Measurements from ENCODE around the gene IRF2BP1.

DNA sequence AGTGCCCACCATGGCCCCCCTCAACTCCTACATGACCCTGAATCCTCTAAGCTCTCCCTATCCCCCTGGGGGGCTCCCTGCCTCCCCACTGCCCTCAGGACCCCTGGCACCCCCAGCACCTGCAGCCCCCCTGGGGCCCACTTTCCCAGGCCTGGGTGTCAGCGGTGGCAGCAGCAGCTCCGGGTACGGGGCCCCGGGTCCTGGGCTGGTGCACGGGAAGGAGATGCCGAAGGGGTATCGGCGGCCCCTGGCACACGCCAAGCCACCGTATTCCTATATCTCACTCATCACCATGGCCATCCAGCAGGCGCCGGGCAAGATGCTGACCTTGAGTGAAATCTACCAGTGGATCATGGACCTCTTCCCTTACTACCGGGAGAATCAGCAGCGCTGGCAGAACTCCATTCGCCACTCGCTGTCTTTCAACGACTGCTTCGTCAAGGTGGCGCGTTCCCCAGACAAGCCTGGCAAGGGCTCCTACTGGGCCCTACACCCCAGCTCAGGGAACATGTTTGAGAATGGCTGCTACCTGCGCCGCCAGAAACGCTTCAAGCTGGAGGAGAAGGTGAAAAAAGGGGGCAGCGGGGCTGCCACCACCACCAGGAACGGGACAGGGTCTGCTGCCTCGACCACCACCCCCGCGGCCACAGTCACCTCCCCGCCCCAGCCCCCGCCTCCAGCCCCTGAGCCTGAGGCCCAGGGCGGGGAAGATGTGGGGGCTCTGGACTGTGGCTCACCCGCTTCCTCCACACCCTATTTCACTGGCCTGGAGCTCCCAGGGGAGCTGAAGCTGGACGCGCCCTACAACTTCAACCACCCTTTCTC is 13.6 kb downstream of the IRF2BP1 start:
- TF ChIP-seq GABPA (IDR thresholded peaks at IDR 0.05; ENCODE audit: low read depth) (no peak), POLR2AphosphoS5 (IDR thresholded peaks at IDR 0.05; ENCODE audit: low read depth) (no peak)
- TF ChIP-seq, protein P1, sequence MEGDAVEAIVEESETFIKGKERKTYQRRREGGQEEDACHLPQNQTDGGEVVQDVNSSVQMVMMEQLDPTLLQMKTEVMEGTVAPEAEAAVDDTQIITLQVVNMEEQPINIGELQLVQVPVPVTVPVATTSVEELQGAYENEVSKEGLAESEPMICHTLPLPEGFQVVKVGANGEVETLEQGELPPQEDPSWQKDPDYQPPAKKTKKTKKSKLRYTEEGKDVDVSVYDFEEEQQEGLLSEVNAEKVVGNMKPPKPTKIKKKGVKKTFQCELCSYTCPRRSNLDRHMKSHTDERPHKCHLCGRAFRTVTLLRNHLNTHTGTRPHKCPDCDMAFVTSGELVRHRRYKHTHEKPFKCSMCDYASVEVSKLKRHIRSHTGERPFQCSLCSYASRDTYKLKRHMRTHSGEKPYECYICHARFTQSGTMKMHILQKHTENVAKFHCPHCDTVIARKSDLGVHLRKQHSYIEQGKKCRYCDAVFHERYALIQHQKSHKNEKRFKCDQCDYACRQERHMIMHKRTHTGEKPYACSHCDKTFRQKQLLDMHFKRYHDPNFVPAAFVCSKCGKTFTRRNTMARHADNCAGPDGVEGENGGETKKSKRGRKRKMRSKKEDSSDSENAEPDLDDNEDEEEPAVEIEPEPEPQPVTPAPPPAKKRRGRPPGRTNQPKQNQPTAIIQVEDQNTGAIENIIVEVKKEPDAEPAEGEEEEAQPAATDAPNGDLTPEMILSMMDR (IDR thresholded peaks at IDR 0.05; ENCODE audit: insufficient read depth, low read length): no peak
- TF ChIP-seq, protein P2, sequence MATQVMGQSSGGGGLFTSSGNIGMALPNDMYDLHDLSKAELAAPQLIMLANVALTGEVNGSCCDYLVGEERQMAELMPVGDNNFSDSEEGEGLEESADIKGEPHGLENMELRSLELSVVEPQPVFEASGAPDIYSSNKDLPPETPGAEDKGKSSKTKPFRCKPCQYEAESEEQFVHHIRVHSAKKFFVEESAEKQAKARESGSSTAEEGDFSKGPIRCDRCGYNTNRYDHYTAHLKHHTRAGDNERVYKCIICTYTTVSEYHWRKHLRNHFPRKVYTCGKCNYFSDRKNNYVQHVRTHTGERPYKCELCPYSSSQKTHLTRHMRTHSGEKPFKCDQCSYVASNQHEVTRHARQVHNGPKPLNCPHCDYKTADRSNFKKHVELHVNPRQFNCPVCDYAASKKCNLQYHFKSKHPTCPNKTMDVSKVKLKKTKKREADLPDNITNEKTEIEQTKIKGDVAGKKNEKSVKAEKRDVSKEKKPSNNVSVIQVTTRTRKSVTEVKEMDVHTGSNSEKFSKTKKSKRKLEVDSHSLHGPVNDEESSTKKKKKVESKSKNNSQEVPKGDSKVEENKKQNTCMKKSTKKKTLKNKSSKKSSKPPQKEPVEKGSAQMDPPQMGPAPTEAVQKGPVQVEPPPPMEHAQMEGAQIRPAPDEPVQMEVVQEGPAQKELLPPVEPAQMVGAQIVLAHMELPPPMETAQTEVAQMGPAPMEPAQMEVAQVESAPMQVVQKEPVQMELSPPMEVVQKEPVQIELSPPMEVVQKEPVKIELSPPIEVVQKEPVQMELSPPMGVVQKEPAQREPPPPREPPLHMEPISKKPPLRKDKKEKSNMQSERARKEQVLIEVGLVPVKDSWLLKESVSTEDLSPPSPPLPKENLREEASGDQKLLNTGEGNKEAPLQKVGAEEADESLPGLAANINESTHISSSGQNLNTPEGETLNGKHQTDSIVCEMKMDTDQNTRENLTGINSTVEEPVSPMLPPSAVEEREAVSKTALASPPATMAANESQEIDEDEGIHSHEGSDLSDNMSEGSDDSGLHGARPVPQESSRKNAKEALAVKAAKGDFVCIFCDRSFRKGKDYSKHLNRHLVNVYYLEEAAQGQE (IDR thresholded peaks at IDR 0.05; ENCODE audit: insufficient replicate concordance, low read depth): no peak

Measured in HL-60 (cell line).